HEK293T (cell line): ENCODE measurements around the gene SRF.

Source experiments
- BHLHE40 ChIP-seq: fragments of 450-650 bp; IDR thresholded peaks from 2 replicates; pipeline ENCODE4 v1.6.1; 2016; ENCODE audit warnings: mild to moderate bottlenecking, moderate library complexity, borderline replicate concordance
- CTBP1 ChIP-seq: fragments of 450-650 bp; IDR thresholded peaks from 2 replicates; pipeline ENCODE4 v1.6.1; 2016; ENCODE audit warnings: borderline replicate concordance
- ELF4 ChIP-seq: fragments of 450-650 bp; IDR thresholded peaks from 2 replicates; pipeline ENCODE4 v1.6.1; 2017; ENCODE audit warnings: antibody characterized with exemption
- FOXA1 ChIP-seq: fragments of 450-650 bp; IDR thresholded peaks from 2 replicates; pipeline ENCODE4 v1.6.1; 2016; ENCODE audit warnings: mild to moderate bottlenecking
- FOXK2 ChIP-seq: fragments of 450-650 bp; IDR thresholded peaks from 2 replicates; pipeline ENCODE4 v1.6.1; 2016; ENCODE audit warnings: mild to moderate bottlenecking
- FOXM1 ChIP-seq: fragments of 450-650 bp; IDR thresholded peaks from 2 replicates; pipeline ENCODE4 v1.6.1; 2017; ENCODE audit warnings: mild to moderate bottlenecking, borderline replicate concordance
- L3MBTL2 ChIP-seq: fragments of 450-650 bp; conservative IDR thresholded peaks from 2 replicates; pipeline ENCODE4 v1.6.1; 2016; ENCODE audit warnings: mild to moderate bottlenecking
- LEF1 ChIP-seq: fragments of 450-650 bp; IDR thresholded peaks from 2 replicates; pipeline ENCODE4 v1.6.1; 2017; ENCODE audit warnings: mild to moderate bottlenecking, borderline replicate concordance
- NFRKB ChIP-seq: fragments of 450-650 bp; IDR thresholded peaks from 2 replicates; pipeline ENCODE4 v1.6.1; 2016; ENCODE audit warnings: mild to moderate bottlenecking, moderate library complexity
- SP1 ChIP-seq: fragments of 450-650 bp; IDR thresholded peaks from 2 replicates; pipeline ENCODE4 v1.6.1; 2017
- SUZ12 ChIP-seq: fragments of 450-650 bp; IDR thresholded peaks from 2 replicates; pipeline ENCODE4 v1.6.1; 2016; ENCODE audit warnings: mild to moderate bottlenecking
- TARDBP ChIP-seq: fragments of 450-650 bp; IDR thresholded peaks from 2 replicates; pipeline ENCODE4 v1.6.1; 2016
- ZNF384 ChIP-seq: fragments of 450-650 bp; IDR thresholded peaks from 2 replicates; pipeline ENCODE4 v1.6.1; 2016
- TF ChIP-seq, protein P1 (sequence below): fragments of 450-650 bp; IDR thresholded peaks from 2 replicates; pipeline ENCODE4 v1.6.1; 2016

DNA sequence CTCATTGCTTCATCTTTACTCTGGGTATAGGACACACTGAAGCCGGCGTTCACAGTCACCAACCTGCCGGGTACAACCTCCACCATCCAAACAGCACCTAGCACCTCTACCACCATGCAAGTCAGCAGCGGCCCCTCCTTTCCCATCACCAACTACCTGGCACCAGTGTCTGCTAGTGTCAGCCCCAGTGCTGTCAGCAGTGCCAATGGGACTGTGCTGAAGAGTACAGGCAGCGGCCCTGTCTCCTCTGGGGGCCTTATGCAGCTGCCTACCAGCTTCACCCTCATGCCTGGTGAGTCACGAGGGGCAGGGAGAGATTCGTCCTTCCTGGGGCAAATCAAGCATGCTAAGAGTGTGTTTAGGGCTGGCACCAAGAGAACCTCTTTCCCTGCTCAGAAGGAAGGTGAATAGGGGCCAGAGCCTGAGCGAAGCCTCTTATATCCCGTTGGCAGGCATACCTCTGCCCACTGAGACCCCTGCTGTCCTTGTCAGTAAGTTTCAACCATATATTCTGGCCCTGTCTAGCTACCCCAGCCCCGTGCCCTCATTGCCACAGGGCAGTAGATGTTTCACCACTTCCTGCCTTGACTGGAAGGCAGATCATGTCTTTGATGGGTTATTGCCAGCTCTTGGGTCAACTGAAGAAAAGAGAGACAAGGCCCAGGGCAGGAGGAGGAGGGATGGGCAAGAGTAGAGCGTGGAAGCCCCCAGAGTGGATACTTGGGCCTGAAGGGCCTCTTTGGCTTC, 4.8 kb downstream of the SRF start:
- TF ChIP-seq SP1 (no peak), BHLHE40 (no peak), LEF1 (no peak), FOXA1 (no peak), ELF4 (no peak), CTBP1 (no peak), ZNF384 (no peak), SUZ12 (no peak), FOXM1 (no peak), FOXK2 (no peak), TARDBP (no peak), NFRKB (no peak), L3MBTL2 (no peak)
- TF ChIP-seq, protein P1, sequence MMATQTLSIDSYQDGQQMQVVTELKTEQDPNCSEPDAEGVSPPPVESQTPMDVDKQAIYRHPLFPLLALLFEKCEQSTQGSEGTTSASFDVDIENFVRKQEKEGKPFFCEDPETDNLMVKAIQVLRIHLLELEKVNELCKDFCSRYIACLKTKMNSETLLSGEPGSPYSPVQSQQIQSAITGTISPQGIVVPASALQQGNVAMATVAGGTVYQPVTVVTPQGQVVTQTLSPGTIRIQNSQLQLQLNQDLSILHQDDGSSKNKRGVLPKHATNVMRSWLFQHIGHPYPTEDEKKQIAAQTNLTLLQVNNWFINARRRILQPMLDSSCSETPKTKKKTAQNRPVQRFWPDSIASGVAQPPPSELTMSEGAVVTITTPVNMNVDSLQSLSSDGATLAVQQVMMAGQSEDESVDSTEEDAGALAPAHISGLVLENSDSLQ = no peak
